Measurements from ENCODE around the gene STK10. TPM values are rescaled to one million over a fixed set of nuclear protein-coding genes. Genes with fewer than 3 reads are reported as not detected.

STK10 gene
- total and polyA plus RNA-seq, 9 of the 15 experiments (the other 6 are each of a cell fraction or from before 2014, with no cell fraction given): 0.30 to 6.7 (median 2.4) TPM

DNA sequence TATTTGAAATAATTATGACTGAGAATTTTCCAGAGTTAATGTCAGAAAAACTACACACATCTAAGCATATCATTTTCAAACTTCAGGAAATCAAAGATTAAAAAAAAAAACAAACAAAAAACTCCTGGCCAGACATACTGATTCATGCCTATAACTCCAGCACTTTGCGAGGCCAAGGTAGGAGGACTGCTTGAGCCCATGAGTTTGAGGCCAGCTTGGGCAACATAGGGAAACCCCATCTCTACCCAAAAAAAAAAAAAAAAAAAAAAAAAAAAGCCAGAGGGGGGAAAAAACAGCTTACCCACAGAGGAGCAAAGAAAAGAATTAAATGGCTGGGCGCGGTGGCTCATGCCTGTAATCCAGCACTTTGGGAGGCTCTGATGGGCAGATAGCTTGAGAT is 28.3 kb upstream of the STK10 start:
- intact Hi-C loops (cut with micrococcal nuclease): no loop called here
- BruUV-seq (replicated peaks): no TSS peak

DNA sequence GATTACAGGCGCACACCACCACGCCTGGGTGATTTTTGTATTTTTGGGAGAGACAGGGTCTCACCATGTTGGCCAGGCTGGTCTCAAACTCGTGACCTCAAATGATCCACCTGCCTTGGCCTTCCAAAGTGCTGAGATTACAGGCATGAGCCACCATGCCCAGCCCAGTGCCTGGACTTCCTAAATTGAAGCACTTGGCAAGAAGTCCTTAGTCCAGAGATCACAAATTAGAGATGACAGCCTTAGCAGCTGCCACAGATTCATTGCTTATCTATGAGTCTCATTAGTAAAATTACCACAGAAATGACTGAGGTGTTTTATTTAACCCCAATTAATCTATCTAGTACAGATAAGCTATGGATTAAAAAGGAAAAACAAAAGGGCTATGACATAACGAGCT is 25.1 kb upstream of the STK10 start:
- H3K27me3 ChIP-seq (ENCODE audit: control insufficient read depth in 2 of 2, insufficient read depth in 2 of 2, low read length in 2 of 2): peaks cover 33 to 36% of the 10 kb centered on the region in 2 experiments; a peak in 4 of 5 replicates
- no peak overlapping the region for H3K27ac ChIP-seq (ENCODE audit: extremely low read depth, low read depth, low read length)
- no peak overlapping the region for H3K4me3 ChIP-seq
- ChIA-PET CTCF (ENCODE audit: low intra/inter-chr PET ratio) (no interaction called here), POLR2A (no interaction called here)
- WGBS (ENCODE audit: insufficient coverage, low coverage, missing lambda C conversion rate): 1% methylated on average over 4 of the region's 4 CpGs
- ATAC-seq (no peak), FAIRE-seq (no peak), DNase-seq (ENCODE audit: extremely low read depth in 1 of 4, low spot score in 3 of 4) (no peak)
- no peak overlapping the region for H2AFZ ChIP-seq (ENCODE audit: low read depth, low read length)
- H3K79me2 ChIP-seq (ENCODE audit: control insufficient read depth, insufficient read depth, low read length): no peaks in the 10 kb centered on the region
- no peaks in the 10 kb centered on the region for H3K36me3 ChIP-seq (ENCODE audit: control insufficient read depth, insufficient read depth, low read length)
- no peaks in the 10 kb centered on the region for H3K4me1 ChIP-seq (replicated peaks in 1 of 2; ENCODE audit: control insufficient read depth in 2 of 2, insufficient read depth in 2 of 2, low read length in 2 of 2)
- H4K20me1 ChIP-seq (replicated peaks; ENCODE audit: control insufficient read depth, insufficient read depth, low read length): 0 out of 2 replicates have a peak, but pooled peaks cover 4% of the 10 kb centered on the region
- intact Hi-C loops (cut with micrococcal nuclease) (no loop called here), in situ Hi-C loops (cut with MboI) (no loop called here)
- no peaks in the 10 kb centered on the region for H3K9me3 ChIP-seq (replicated peaks; ENCODE audit: control insufficient read depth, insufficient read depth, low read depth, low read length)
- no peak for TF ChIP-seq KDM2B (CRISPR knock-in tag; IDR thresholded peaks at IDR 0.05)
- TF ChIP-seq, protein P1, sequence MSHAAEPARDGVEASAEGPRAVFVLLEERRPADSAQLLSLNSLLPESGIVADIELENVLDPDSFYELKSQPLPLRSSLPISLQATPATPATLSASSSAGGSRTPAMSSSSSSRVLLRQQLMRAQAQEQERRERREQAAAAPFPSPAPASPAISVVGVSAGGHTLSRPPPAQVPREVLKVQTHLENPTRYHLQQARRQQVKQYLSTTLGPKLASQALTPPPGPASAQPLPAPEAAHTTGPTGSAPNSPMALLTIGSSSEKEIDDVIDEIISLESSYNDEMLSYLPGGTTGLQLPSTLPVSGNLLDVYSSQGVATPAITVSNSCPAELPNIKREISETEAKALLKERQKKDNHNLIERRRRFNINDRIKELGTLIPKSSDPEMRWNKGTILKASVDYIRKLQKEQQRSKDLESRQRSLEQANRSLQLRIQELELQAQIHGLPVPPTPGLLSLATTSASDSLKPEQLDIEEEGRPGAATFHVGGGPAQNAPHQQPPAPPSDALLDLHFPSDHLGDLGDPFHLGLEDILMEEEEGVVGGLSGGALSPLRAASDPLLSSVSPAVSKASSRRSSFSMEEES (CRISPR knock-in tag; IDR thresholded peaks at IDR 0.05): 0 out of 2 replicates have a peak, but pooled peaks have one; percentile 1
- no TSS peak for BruUV-seq (replicated peaks)
- H3K9ac ChIP-seq (ENCODE audit: insufficient read depth in 1 of 2, low read depth in 2 of 2, low read length in 2 of 2): no peak overlapping the region
- no peaks in the 10 kb centered on the region for H3K9me1 ChIP-seq (ENCODE audit: control insufficient read depth, insufficient read depth, low read length)
- H3K4me2 ChIP-seq (ENCODE audit: insufficient read depth, low read length): no peak overlapping the region

More for the DNA sequence above, 28.3 kb upstream of the STK10 start:
- FAIRE-seq: no peak
- no peak for ATAC-seq
- Histone ChIP-seq H3K4me1 (replicated peaks in 1 of 2; ENCODE audit: control insufficient read depth in 2 of 2, insufficient read depth in 2 of 2, low read length in 2 of 2) (no peaks in the 10 kb centered on the region), H3K27ac (ENCODE audit: extremely low read depth, low read depth, low read length) (no peak overlapping the region), H3K36me3 (ENCODE audit: control insufficient read depth, insufficient read depth, low read length) (no peaks in the 10 kb centered on the region), H3K9me3 (replicated peaks; ENCODE audit: control insufficient read depth, insufficient read depth, low read depth, low read length) (no peaks in the 10 kb centered on the region), H2AFZ (ENCODE audit: low read depth, low read length) (no peak overlapping the region), H3K9ac (ENCODE audit: insufficient read depth in 1 of 2, low read depth in 2 of 2, low read length in 2 of 2) (no peak overlapping the region), H4K20me1 (replicated peaks; ENCODE audit: control insufficient read depth, insufficient read depth, low read length) (no peaks in the 10 kb centered on the region), H3K4me2 (ENCODE audit: insufficient read depth, low read length) (no peak overlapping the region), H3K4me3 (no peak overlapping the region), H3K9me1 (ENCODE audit: control insufficient read depth, insufficient read depth, low read length) (no peaks in the 10 kb centered on the region), H3K79me2 (ENCODE audit: control insufficient read depth, insufficient read depth, low read length) (no peaks in the 10 kb centered on the region), H3K27me3 (ENCODE audit: control insufficient read depth in 2 of 2, insufficient read depth in 2 of 2, low read length in 2 of 2) (peaks cover 24 to 29% of the 10 kb centered on the region in 2 experiments; a peak in 4 of 5 replicates)
- TF ChIP-seq DIDO1 (tag; IDR thresholded peaks at IDR 0.05; ENCODE audit: low read depth): no peak
- TF ChIP-seq MEF2A (IDR thresholded peaks at IDR 0.05; ENCODE audit: control insufficient read depth, low read depth, low read length): no peak
- TF ChIP-seq KDM4B (IDR thresholded peaks at IDR 0.05; ENCODE audit: borderline replicate concordance in 2 of 2, low read depth in 1 of 2): no peak
- no peak for TF ChIP-seq STAG1 (CRISPR knock-in tag; IDR thresholded peaks at IDR 0.05; ENCODE audit: borderline replicate concordance)
- no peak for DNase-seq (ENCODE audit: extremely low read depth in 1 of 4, low spot score in 3 of 4)
- POLR2A ChIA-PET: interaction anchor here (0.6 kb wide), 1 partner anchor 12 kb away, joined by 3 read pairs; no protein-coding TSS in a partner anchor
- WGBS (ENCODE audit: insufficient coverage, low coverage, missing lambda C conversion rate): 45% methylated on average over 3 of the region's 3 CpGs
- CTCF ChIA-PET (ENCODE audit: low intra/inter-chr PET ratio): no interaction called here
- in situ Hi-C loops (cut with MboI): no loop called here
